H1 (cell line): ENCODE data around the gene COPS7A. TPM values are rescaled to one million over a fixed set of nuclear protein-coding genes. Genes with fewer than 3 reads are reported as not detected.

Experiments
- CTCF ChIA-PET: fragments of 300-600 bp; sonication (Branson Sonifier 250); formaldehyde crosslinking; loops from one replicate; lab custom pipeline; 2021; ENCODE audit not compliant: partially characterized antibody; lab: Charles Lee
- POLR2A ChIA-PET: fragments of 300-600 bp; sonication (Branson Sonifier 250); formaldehyde crosslinking; loops from one replicate; lab custom pipeline; 2021; ENCODE audit warnings: inconsistent platforms; ENCODE audit not compliant: partially characterized antibody; lab: Charles Lee
- DNase-seq, 2 experiments: peaks; one replicate each; pipeline versions ENCODE4 v3.0.0 to v3.0.0-alpha.2; 2010 to 2022; ENCODE audit warnings: low spot score in 2 of 2, low read depth in 1 of 2, mixed read lengths in 1 of 2
- FAIRE-seq: peaks from 2 replicates; lab custom pipeline; 2011; peaks lifted over from hg19 to GRCh38; lab: Jason Lieb, UNC
- H2AFZ ChIP-seq: 2 replicates; pipeline ENCODE4 v1.8.1; 2012; ENCODE audit warnings: low read length, inconsistent platforms
- H2AK5ac ChIP-seq: 2 replicates; pipeline ENCODE4 v1.6.1; 2013; ENCODE audit warnings: low read depth, low read length
- H2BK120ac ChIP-seq: replicated peaks from 2 replicates; pipeline ENCODE3; 2013; ENCODE audit warnings: low read depth, low read length, inconsistent platforms
- H2BK12ac ChIP-seq: 2 replicates; pipeline ENCODE4 v1.6.1; 2013; ENCODE audit warnings: low read depth, low read length
- H2BK15ac ChIP-seq: 2 replicates; pipeline ENCODE4 v1.6.1; 2013; ENCODE audit warnings: low read length
- H2BK20ac ChIP-seq: 2 replicates; pipeline ENCODE4 v1.6.1; 2013; ENCODE audit warnings: low read length
- H2BK5ac ChIP-seq: 2 replicates; pipeline ENCODE4 v1.6.1; 2013; ENCODE audit warnings: low read depth, low read length
- H3K14ac ChIP-seq: 2 replicates; pipeline ENCODE4 v1.6.1; 2013; ENCODE audit warnings: inconsistent platforms; ENCODE audit not compliant: insufficient read length
- H3K18ac ChIP-seq: 2 replicates; pipeline ENCODE4 v1.6.1; 2013; ENCODE audit warnings: low read length; ENCODE audit errors: extremely low read depth
- H3K23ac ChIP-seq: 2 replicates; pipeline ENCODE4 v1.6.1; 2013; ENCODE audit warnings: inconsistent platforms; ENCODE audit not compliant: insufficient read length
- H3K23me2 ChIP-seq: 2 replicates; pipeline ENCODE4 v1.6.1; 2013; ENCODE audit warnings: low read depth, low read length
- H3K27ac ChIP-seq: 2 replicates; pipeline ENCODE4 v1.6.1; 2011; ENCODE audit warnings: low read depth, low read length, inconsistent platforms
- H3K27me3 ChIP-seq, 4 experiments: replicated peaks in 1 of 4; 1 replicate in 1 of 4; 2 replicates in 3 of 4; pipeline versions ENCODE4 v1.6.1 to v1.8.1; 2011 to 2013; ENCODE audit warnings: low read length in 3 of 4, mild to moderate bottlenecking in 3 of 4, inconsistent platforms in 2 of 4, mixed read lengths in 2 of 4, moderate library complexity in 1 of 4; ENCODE audit not compliant: control insufficient read depth in 3 of 4, insufficient read depth in 3 of 4; ENCODE audit errors: extremely low read depth in 1 of 4
- H3K36me3 ChIP-seq, 4 experiments: 2 replicates each; pipeline versions ENCODE4 v1.6.1 to v1.8.1; 2011 to 2013; ENCODE audit warnings: mild to moderate bottlenecking in 4 of 4, low read length in 3 of 4, moderate library complexity in 2 of 4, control low read depth in 1 of 4, inconsistent platforms in 1 of 4; ENCODE audit not compliant: insufficient read depth in 4 of 4, control insufficient read depth in 2 of 4
- H3K4ac ChIP-seq: replicated peaks from 2 replicates; pipeline ENCODE3; 2013; ENCODE audit warnings: low read length, low read depth, mixed read lengths, inconsistent platforms; ENCODE audit not compliant: insufficient read length
- H3K4me1 ChIP-seq, 4 experiments: replicated peaks in 1 of 4; 1 replicate in 1 of 4; 2 replicates in 3 of 4; pipeline versions ENCODE4 v1.6.1 to v1.8.1; 2011 to 2013; ENCODE audit warnings: low read length in 3 of 4, inconsistent platforms in 2 of 4, mixed read lengths in 1 of 4; ENCODE audit not compliant: insufficient read depth in 4 of 4, control insufficient read depth in 3 of 4
- H3K4me2 ChIP-seq, 2 experiments: 2 replicates each; pipeline versions ENCODE4 v1.6.1 to v1.8.1; 2011 to 2013; ENCODE audit warnings: low read depth in 2 of 2, low read length in 2 of 2, control low read depth in 1 of 2, inconsistent platforms in 1 of 2, mild to moderate bottlenecking in 1 of 2; ENCODE audit not compliant: insufficient read depth in 1 of 2
- H3K4me3 ChIP-seq, 4 experiments: fragments of 200-600, 300-600 bp in 1 of 4; sonication (generic), shearing (Covaris generic), sonication (Bioruptor Twin) in 1 of 4; 2 replicates each; pipeline versions ENCODE4 v1.5.1 to v1.8.1; 2011 to 2016; ENCODE audit warnings: low read length in 4 of 4, low read depth in 3 of 4, control low read depth in 2 of 4, inconsistent platforms in 2 of 4, mild to moderate bottlenecking in 2 of 4, mixed read lengths in 1 of 4, moderate library complexity in 1 of 4; ENCODE audit not compliant: insufficient read depth in 2 of 4; ENCODE audit errors: extremely low read depth in 1 of 4
- H3K56ac ChIP-seq: replicated peaks from 2 replicates; pipeline ENCODE3; 2013; ENCODE audit warnings: low read depth, mild to moderate bottlenecking, mixed read lengths, low read length, inconsistent platforms; ENCODE audit not compliant: insufficient read length
- H3K79me1 ChIP-seq: 2 replicates; pipeline ENCODE4 v1.6.1; 2013; ENCODE audit warnings: low read depth, low read length, control low read depth
- H3K79me2 ChIP-seq, 2 experiments: 2 replicates each; pipeline versions ENCODE4 v1.6.1 to v1.8.1; 2012 to 2013; ENCODE audit warnings: low read length in 2 of 2, mild to moderate bottlenecking in 2 of 2, inconsistent platforms in 1 of 2; ENCODE audit not compliant: insufficient read depth in 2 of 2, control insufficient read depth in 1 of 2
- H3K9ac ChIP-seq, 4 experiments: replicated peaks in 1 of 4; 1 replicate in 1 of 4; 2 replicates in 3 of 4; pipeline versions ENCODE4 v1.6.1 to v1.8.1; 2011 to 2013; ENCODE audit warnings: low read depth in 3 of 4, low read length in 3 of 4, control low read depth in 2 of 4, mild to moderate bottlenecking in 2 of 4, moderate library complexity in 2 of 4, inconsistent platforms in 1 of 4; ENCODE audit errors: extremely low read depth in 1 of 4
- H3K9me3 ChIP-seq, 2 experiments: 2 replicates each; pipeline versions ENCODE4 v1.6.1 to v1.8.1; 2012 to 2013; ENCODE audit warnings: mild to moderate bottlenecking in 2 of 2, moderate library complexity in 2 of 2, control low read depth in 1 of 2, inconsistent platforms in 1 of 2, low read depth in 1 of 2, low read length in 1 of 2, mixed read lengths in 1 of 2; ENCODE audit not compliant: insufficient read depth in 2 of 2
- H4K20me1 ChIP-seq, 2 experiments: replicated peaks in 1 of 2; 2 replicates each; pipeline versions ENCODE3 to v1.8.1; 2011 to 2013; ENCODE audit warnings: inconsistent platforms in 2 of 2, low read length in 2 of 2, mild to moderate bottlenecking in 1 of 2; ENCODE audit not compliant: insufficient read depth in 2 of 2, control insufficient read depth in 1 of 2
- H4K5ac ChIP-seq: 2 replicates; pipeline ENCODE4 v1.6.1; 2013; ENCODE audit warnings: low read length, low read depth, mixed read lengths, inconsistent platforms; ENCODE audit not compliant: insufficient read length
- H4K8ac ChIP-seq: 2 replicates; pipeline ENCODE4 v1.8.0; 2013; ENCODE audit warnings: mild to moderate bottlenecking, moderate library complexity, low read length, inconsistent platforms; ENCODE audit not compliant: insufficient read depth; ENCODE audit errors: extremely low read depth
- H4K91ac ChIP-seq: replicated peaks from 2 replicates; pipeline ENCODE3; 2013; ENCODE audit warnings: low read length, mixed read lengths, inconsistent platforms; ENCODE audit not compliant: insufficient read length
- CHD2 ChIP-seq: IDR thresholded peaks from 2 replicates; pipeline ENCODE4 v1.6.1; 2012; ENCODE audit warnings: low read length, improper control_type of control experiment
- HDAC6 ChIP-seq: IDR thresholded peaks from one replicate; pipeline ENCODE4 v1.7.1; 2012; ENCODE audit warnings: low read depth, mild to moderate bottlenecking, inconsistent platforms, low read length, moderate library complexity
- MAFK ChIP-seq: IDR thresholded peaks from 2 replicates; pipeline ENCODE4 v1.6.1; 2012; ENCODE audit warnings: low read depth, mild to moderate bottlenecking, improper control_type of control experiment, low read length
- POLR2A ChIP-seq, 2 experiments: IDR thresholded peaks; 1 replicate in 1 of 2; 2 replicates in 1 of 2; pipeline ENCODE4 v1.6.1; 2011; ENCODE audit warnings: low read depth in 2 of 2, low read length in 2 of 2, mild to moderate bottlenecking in 2 of 2; ENCODE audit errors: control extremely low read depth in 1 of 2
- POU5F1 ChIP-seq: IDR thresholded peaks from 2 replicates; pipeline ENCODE4 v1.6.1; 2011; ENCODE audit warnings: low read depth, mild to moderate bottlenecking, low read length, moderate library complexity
- SIN3A ChIP-seq, 2 experiments: IDR thresholded peaks in 1 of 2; conservative IDR thresholded peaks in 1 of 2; 2 replicates each; pipeline ENCODE4 v1.6.1; 2011 to 2012; ENCODE audit warnings: low read length in 2 of 2, improper control_type of control experiment in 1 of 2, low read depth in 1 of 2, mild to moderate bottlenecking in 1 of 2
- TCF12 ChIP-seq: IDR thresholded peaks from 2 replicates; pipeline ENCODE4 v1.6.1; 2011; ENCODE audit warnings: low read depth, mild to moderate bottlenecking, low read length
- WGBS, 2 experiments: shearing (Covaris generic) in 1 of 2; methylation state at CpG; one replicate each; pipeline versions ENCODE4 v1.1.6 to v1.1.7; 2013 to 2015; ENCODE audit warnings: low lambda C conversion rate in 2 of 2, mixed read lengths in 2 of 2, inconsistent platforms in 1 of 2, low coverage in 1 of 2, missing lambda C conversion rate in 1 of 2; ENCODE audit not compliant: insufficient replicate concordance in 2 of 2, insufficient coverage in 1 of 2, insufficient read length in 1 of 2; ENCODE audit errors: extremely low coverage in 1 of 2, missing lambda C conversion rate in 1 of 2; 5-methylcytosine and 5-hydroxymethylcytosine counted together
- polyA plus RNA-seq, 7 experiments: library from polyadenylated mRNA; depleted of rRNA in 3 of 7; stranded (reverse) in 5 of 7; unstranded in 2 of 7; fragments of >200 nt in 5 of 7; fragments of 200-250 nt in 2 of 7; gene quantifications; 1 replicate in 5 of 7; 2 replicates in 1 of 7; 4 replicates in 1 of 7; pipeline versions ENCODE4 v1.2.1 to v1.2.3, GENCODE V29; 2011 to 2013; ENCODE audit warnings: missing spikeins in 2 of 7, mixed read lengths in 2 of 7
- total RNA-seq: library from RNA; stranded (reverse); fragmentation: NEBNext Ultra II Directional; extraction: Animal tissue kit (Norgen Biotek cat#: 25700); gene quantifications from 2 replicates; pipeline ENCODE4 v1.2.1, GENCODE V29; 2021

COPS7A gene
- total and polyA plus RNA-seq, 2 of the 8 experiments (the other 6 are each of a cell fraction or from before 2014, with no cell fraction given), result 44.5 to 95.9 TPM

DNA sequence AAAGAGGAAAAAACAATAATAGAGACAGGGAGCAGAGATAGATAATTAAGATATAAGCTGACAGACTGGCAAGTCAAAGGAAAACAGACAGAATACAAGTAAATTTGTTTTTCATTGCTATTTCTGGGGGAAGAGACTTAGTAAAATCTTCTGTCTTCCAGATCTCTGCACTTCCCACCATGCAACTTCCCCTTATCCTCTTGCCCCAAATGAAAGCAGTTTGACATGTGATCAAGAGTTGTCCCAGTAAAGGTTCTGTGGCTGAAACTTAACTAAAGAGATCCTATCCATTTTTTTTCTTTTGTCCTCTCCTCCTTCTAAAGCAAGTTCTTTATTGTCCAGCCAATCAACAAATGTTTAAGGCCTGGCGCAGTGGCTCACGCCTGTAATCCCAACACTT lies 30.6 kb downstream of the COPS7A start:
- Histone ChIP-seq H4K5ac (no peak overlapping the region), H2AFZ (no peak overlapping the region), H2BK12ac (no peak overlapping the region), H2BK5ac (no peak overlapping the region), H2BK20ac (no peak overlapping the region; the same call in 1 of the 2 replicates), H3K4ac (no peak overlapping the region), H3K23me2 (peaks cover 10% of the 10 kb centered on the region), H3K4me2 (no peak overlapping the region; a peak in 1 of 4 replicates), H2BK15ac (no peak overlapping the region), H3K9ac (no peak overlapping the region), H3K79me1 (peaks cover 7% of the 10 kb centered on the region; the same call in 1 of the 2 replicates), H3K4me3 (no peak overlapping the region; a peak in 1 of 8 replicates), H3K27me3 (no peaks in the 10 kb centered on the region), H3K4me1 (peaks cover 3 to 6% (median 3%) of the 10 kb centered on the region in 4 experiments; a peak in 6 of 7 replicates), H3K56ac (no peak overlapping the region), H3K23ac (no peak overlapping the region), H2AK5ac (no peak overlapping the region; the same call in 1 of the 2 replicates), H3K18ac (no peak overlapping the region), H2BK120ac (no peak overlapping the region), H3K14ac (no peak overlapping the region), H3K79me2 (peaks cover 0 to 14% of the 10 kb centered on the region in 2 experiments; a peak in 2 of 4 replicates), H4K91ac (no peak overlapping the region), H3K27ac (no peak overlapping the region), H3K9me3 (no peaks in the 10 kb centered on the region; a peak in 1 of 4 replicates), H3K36me3 (peaks cover 13 to 26% (median 22%) of the 10 kb centered on the region in 4 experiments; a peak in 7 of 8 replicates), H4K8ac (no peak overlapping the region), H4K20me1 (peaks cover 0 to 9% of the 10 kb centered on the region in 2 experiments)
- DNase-seq (no peak), FAIRE-seq (no peak)
- CTCF ChIA-PET, result interaction anchor here (0.7 to 16.3 kb wide), 25 partner anchors 7 to 153 kb away, joined by 3 to 427 read pairs (median 8); partner anchors contain the start of genes CD4, CDCA3, COPS7A and GNB3
- TF ChIP-seq HDAC6 (no peak), POU5F1 (no peak), POLR2A (IDR thresholded peaks at IDR 0.05; ENCODE audit: control extremely low read depth in 1 of 2, low read depth in 2 of 2, low read length in 2 of 2) (no peak), CHD2 (no peak), MAFK (no peak), SIN3A (conservative IDR thresholded peaks at IDR 0.05 in 1 of 2, IDR thresholded peaks at IDR 0.05 in 1 of 2; ENCODE audit: low read depth in 1 of 2, low read length in 2 of 2) (no peak), TCF12 (no peak)
- POLR2A ChIA-PET, result interaction anchor here (1.0 to 7.0 kb wide), 15 partner anchors 8 to 220 kb away, joined by 3 to 151 read pairs (median 18); partner anchors contain the start of genes CDCA3, COPS7A, GAPDH and GNB3
- 97% methylated on average over 2 of the region's 2 CpGs; no CpG with 5 or more reads in 1 of the 2 experiments for WGBS, 2 experiments
